ENCODE measurements around the gene VPS18. TPM values are rescaled to one million over a fixed set of nuclear protein-coding genes. Genes with fewer than 3 reads are reported as not detected.

VPS18 gene
- total RNA-seq, 1 donor from 2014 or later = 8.0 TPM

DNA sequence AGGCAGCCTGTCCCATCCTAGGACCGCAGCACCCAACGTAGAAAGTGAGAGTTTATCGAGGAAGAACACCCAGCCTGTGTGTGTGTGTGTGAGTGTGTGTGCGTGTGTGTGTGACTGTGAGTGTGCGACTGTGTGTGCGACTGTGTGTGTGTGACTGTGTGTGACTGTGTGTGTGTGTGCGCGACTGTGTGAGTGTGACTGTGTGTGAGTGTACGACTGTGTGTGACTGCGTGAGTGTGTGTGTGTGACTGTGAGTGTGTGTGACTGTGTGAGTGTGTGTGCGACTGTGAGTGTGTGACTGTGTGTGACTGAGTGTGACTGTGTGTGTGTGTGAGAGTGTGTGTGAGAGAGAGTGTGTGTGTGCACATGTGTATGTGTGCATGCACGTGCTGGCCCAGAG lies 19.8 kb downstream of the VPS18 start:
- H3K27ac ChIP-seq = no peak overlapping the region
- no peak overlapping the region for H3K9ac ChIP-seq
- no peak overlapping the region for H3K4me3 ChIP-seq
- no peak for DNase-seq (ENCODE audit: low spot score)
- peaks cover 12% of the 10 kb centered on the region for H3F3A ChIP-seq (ENCODE audit: low read depth)
- peaks cover 32% of the 10 kb centered on the region for H3K4me1 ChIP-seq
- H3K79me2 ChIP-seq (ENCODE audit: low read depth) = no peaks in the 10 kb centered on the region
- no peak for TF ChIP-seq EZH2phosphoT487 (IDR thresholded peaks at IDR 0.05)
- no peak for TF ChIP-seq EZH2 (IDR thresholded peaks at IDR 0.05)
- TF ChIP-seq CTCF (IDR thresholded peaks at IDR 0.05) = no peak
- Mint-ChIP-seq H3K27ac (peak overlapping the region; percentile 3), H3K4me1 (peaks cover 25% of the 10 kb centered on the region), H3K9me3 (no peaks in the 10 kb centered on the region), H3K4me3 (no peak overlapping the region), H3K36me3 (no peaks in the 10 kb centered on the region), H3K27me3 (ENCODE audit: insufficient read depth, low read depth) (peaks cover 24% of the 10 kb centered on the region)
- no peak overlapping the region for H3K4me2 ChIP-seq
- H3K9me3 ChIP-seq (ENCODE audit: low read depth) = no peaks in the 10 kb centered on the region
- H2AFZ ChIP-seq (replicated peaks) = no peak overlapping the region
- peaks cover 14% of the 10 kb centered on the region for H3K27me3 ChIP-seq
- H3K36me3 ChIP-seq = no peaks in the 10 kb centered on the region
- H4K20me1 ChIP-seq (ENCODE audit: low read depth) = no peaks in the 10 kb centered on the region

GRCh38 chr15:40914486-40914885 lies 20.2 kb downstream of the VPS18 start:
- Histone ChIP-seq H2AFZ (replicated peaks) (no peak overlapping the region), H3K36me3 (no peaks in the 10 kb centered on the region), H3K4me3 (no peak overlapping the region), H3K4me2 (no peak overlapping the region), H4K20me1 (ENCODE audit: low read depth) (no peaks in the 10 kb centered on the region), H3K9me3 (ENCODE audit: low read depth) (no peaks in the 10 kb centered on the region), H3K79me2 (ENCODE audit: low read depth) (no peaks in the 10 kb centered on the region), H3K9ac (no peak overlapping the region), H3K27ac (no peak overlapping the region), H3K4me1 (peaks cover 32% of the 10 kb centered on the region), H3F3A (ENCODE audit: low read depth) (peaks cover 12% of the 10 kb centered on the region), H3K27me3 (peaks cover 14% of the 10 kb centered on the region)
- Mint-ChIP-seq H3K27ac (no peak overlapping the region), H3K4me3 (no peak overlapping the region), H3K27me3 (ENCODE audit: insufficient read depth, low read depth) (peaks cover 24% of the 10 kb centered on the region), H3K4me1 (peaks cover 24% of the 10 kb centered on the region), H3K9me3 (no peaks in the 10 kb centered on the region), H3K36me3 (no peaks in the 10 kb centered on the region)
- DNase-seq (ENCODE audit: low spot score) = no peak
- no peak for TF ChIP-seq EZH2 (IDR thresholded peaks at IDR 0.05)
- peak; percentile 45 for TF ChIP-seq CTCF (IDR thresholded peaks at IDR 0.05)

DNA sequence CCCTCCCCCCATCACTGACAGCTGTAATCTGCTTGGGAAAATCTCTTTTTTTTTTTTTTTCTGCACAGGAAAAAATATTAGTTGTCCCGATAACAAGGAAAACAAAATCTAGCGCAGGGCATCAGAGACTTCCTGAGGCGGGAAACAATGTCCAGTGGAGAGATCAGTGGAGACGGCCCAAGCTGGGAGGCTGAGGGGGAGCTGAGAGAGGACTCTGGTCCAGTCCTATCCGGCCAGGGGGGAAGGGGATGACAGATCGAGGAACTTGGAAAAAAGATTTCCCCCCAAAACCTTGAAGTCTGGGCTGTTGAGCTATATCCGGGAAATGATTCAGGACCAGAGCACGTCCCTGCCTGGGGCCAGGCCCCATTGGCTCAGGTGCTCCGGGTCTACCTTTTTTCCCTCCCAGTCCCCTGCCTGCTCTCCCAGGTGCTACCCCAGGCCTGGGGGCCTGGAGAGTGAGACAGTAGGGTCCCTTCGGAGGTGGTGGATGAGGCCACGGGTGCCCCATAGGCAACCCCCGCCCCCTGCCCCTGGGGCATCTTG lies 20.9 kb downstream of the VPS18 start:
- no peak for DNase-seq (ENCODE audit: low spot score)
- Histone ChIP-seq H3K4me3 (no peak overlapping the region), H3K4me1 (peaks cover 26% of the 10 kb centered on the region), H3K27ac (no peak overlapping the region), H4K20me1 (ENCODE audit: low read depth) (no peaks in the 10 kb centered on the region), H2AFZ (replicated peaks) (no peak overlapping the region), H3K27me3 (peaks cover 19% of the 10 kb centered on the region), H3K9ac (no peak overlapping the region), H3K4me2 (no peak overlapping the region), H3K79me2 (ENCODE audit: low read depth) (no peaks in the 10 kb centered on the region), H3F3A (ENCODE audit: low read depth) (peaks cover 12% of the 10 kb centered on the region), H3K36me3 (no peaks in the 10 kb centered on the region), H3K9me3 (ENCODE audit: low read depth) (no peaks in the 10 kb centered on the region)
- TF ChIP-seq EZH2 (IDR thresholded peaks at IDR 0.05) (no peak), EZH2phosphoT487 (IDR thresholded peaks at IDR 0.05) (no peak), CTCF (IDR thresholded peaks at IDR 0.05) (no peak)
- Mint-ChIP-seq H3K27me3 (ENCODE audit: insufficient read depth, low read depth) (peaks cover 25% of the 10 kb centered on the region), H3K4me3 (no peak overlapping the region), H3K36me3 (no peaks in the 10 kb centered on the region), H3K4me1 (peaks cover 17% of the 10 kb centered on the region), H3K9me3 (no peaks in the 10 kb centered on the region), H3K27ac (no peak overlapping the region)

Measured in neural progenitor cell (in vitro differentiated cells).